HEK293 (cell line): Measurements from ENCODE around the gene CDK14.

ENCODE experiments used
- ATF2 ChIP-seq: fragments of 450-650 bp; formaldehyde crosslinking; IDR thresholded peaks from 2 replicates; pipeline ENCODE4 v1.5.1; 2016; ENCODE audit warnings: missing biosample characterization, missing genetic modification characterization, low read depth
- CTCF ChIP-seq: fragments of 450-650 bp; formaldehyde crosslinking; IDR thresholded peaks from 2 replicates; pipeline ENCODE4 v1.5.1; 2016; ENCODE audit warnings: missing biosample characterization, missing genetic modification characterization
- HOXA7 ChIP-seq: sonication (generic); formaldehyde crosslinking; IDR thresholded peaks from 2 replicates; pipeline ENCODE4 v1.8.1; 2022; ENCODE audit warnings: missing genetic modification reagents, borderline replicate concordance
- PATZ1 ChIP-seq: fragments of 450-650 bp; formaldehyde crosslinking; IDR thresholded peaks from 2 replicates; pipeline ENCODE4 v1.5.1; 2016; ENCODE audit warnings: missing biosample characterization, missing genetic modification characterization
- PBX3 ChIP-seq: sonication (generic); formaldehyde crosslinking; IDR thresholded peaks from 2 replicates; pipeline ENCODE4 v1.8.1; 2022; ENCODE audit warnings: mild to moderate bottlenecking, moderate library complexity, missing genetic modification reagents
- PRDM2 ChIP-seq: fragments of 450-650 bp; formaldehyde crosslinking; IDR thresholded peaks from 2 replicates; pipeline ENCODE4 v1.5.1; 2016; ENCODE audit warnings: missing biosample characterization, missing genetic modification characterization, borderline replicate concordance
- YY1 ChIP-seq: fragments of 450-650 bp; formaldehyde crosslinking; IDR thresholded peaks from 2 replicates; pipeline ENCODE4 v1.5.1; 2018; ENCODE audit warnings: missing biosample characterization, missing genetic modification characterization
- ZFP69B ChIP-seq: fragments of 450-650 bp; formaldehyde crosslinking; IDR thresholded peaks from 2 replicates; pipeline ENCODE4 v1.5.1; 2016; ENCODE audit warnings: missing biosample characterization, missing genetic modification characterization
- ZNF138 ChIP-seq: fragments of 450-650 bp; formaldehyde crosslinking; IDR thresholded peaks from 2 replicates; pipeline ENCODE4 v1.5.1; 2016; ENCODE audit warnings: missing biosample characterization, missing genetic modification characterization, borderline replicate concordance
- ZNF19 ChIP-seq: fragments of 450-650 bp; formaldehyde crosslinking; IDR thresholded peaks from 2 replicates; pipeline ENCODE4; 2016; ENCODE audit warnings: missing biosample characterization, missing genetic modification characterization, low read depth
- ZNF335 ChIP-seq: fragments of 450-650 bp; formaldehyde crosslinking; conservative IDR thresholded peaks from 2 replicates; pipeline ENCODE4 v1.5.1; 2016; ENCODE audit warnings: missing biosample characterization, missing genetic modification characterization
- ZNF692 ChIP-seq: fragments of 450-650 bp; formaldehyde crosslinking; IDR thresholded peaks from 2 replicates; pipeline ENCODE4 v1.5.1; 2016; ENCODE audit warnings: missing biosample characterization, missing genetic modification characterization
- ZNF76 ChIP-seq: fragments of 450-650 bp; formaldehyde crosslinking; IDR thresholded peaks from 2 replicates; pipeline ENCODE4; 2016; ENCODE audit warnings: low read depth, missing biosample characterization, missing genetic modification characterization, borderline replicate concordance

- TF ChIP-seq CTCF (tag by site-specific recombination), result no peak
- no peak for TF ChIP-seq ATF2
- no peak for TF ChIP-seq ZNF335 (tag by site-specific recombination)
- TF ChIP-seq ZNF19, result no peak
- TF ChIP-seq ZNF692, result no peak
- no peak for TF ChIP-seq ZFP69B (tag by site-specific recombination)
- TF ChIP-seq ZNF138 (tag by site-specific recombination), result no peak
- no peak for TF ChIP-seq YY1 (tag by site-specific recombination)
- TF ChIP-seq PATZ1 (tag by site-specific recombination), result no peak
- no peak for TF ChIP-seq HOXA7 (CRISPR knock-in tag)
- no peak for TF ChIP-seq PBX3
- TF ChIP-seq PRDM2, result no peak
- no peak for TF ChIP-seq ZNF76 (tag by site-specific recombination)
These were observed 75.5 kb downstream of the CDK14 start for GRCh38 chr7:90671571-90671970.
